K562 treated with DMSO at 1 percent for 24 hours (cell line): ENCODE measurements around the gene NFU1. TPM values are rescaled to one million over a fixed set of nuclear protein-coding genes. Genes with fewer than 3 reads are reported as not detected.

Experiments
- total RNA-seq: library from RNA; unstranded; fragments of 300-600 nt; gene quantifications from 2 replicates; pipeline ENCODE4 v1.2.3, GENCODE V29; 2022; ENCODE audit warnings: low read depth; ENCODE audit not compliant: insufficient read depth

NFU1 gene
- total RNA-seq: 38.3 and 41.5 TPM in 2 replicates

GRCh38 chr2:69436938-69437750 lies at the start of gene NFU1:
NFU1 (minus strand) TSS chr2:69437435; CDS start chr2:69437422, 13 bp downstream.

GRCh38 chr2:69386789-69387734 lies 50.2 kb downstream of the NFU1 start, which contains the start of gene GFPT1:
GFPT1 (minus strand) TSS chr2:69387227; CDS start chr2:69387071, 156 bp downstream.

Other genes starting within 250 kb of the NFU1 start
- 20.9 and 22.1 TPM in 2 replicates for gene GFPT1, start 50.2 kb downstream of the NFU1 start, total RNA-seq
- 20.6 and 21.6 TPM in 2 replicates for gene AAK1, start 206.3 kb upstream of the NFU1 start, total RNA-seq